GM08714 (cell line): Measurements from ENCODE around the gene OSBPL3.
A peak's percentile ranks its signal among the peaks of the same experiment; 100 is the strongest.

Experiments
- H3K4me3 ChIP-seq: fragments of 200-500 bp; sonication (Bioruptor generic); 2 replicates; pipeline ENCODE4 v1.5.1; 2014; ENCODE audit warnings: mild to moderate bottlenecking, low read length, inconsistent platforms
- ZNF274 ChIP-seq: IDR thresholded peaks from 2 replicates; pipeline ENCODE4 v1.6.1; 2012; ENCODE audit warnings: mild to moderate bottlenecking, low read depth, low read length

Gene OSBPL3

DNA sequence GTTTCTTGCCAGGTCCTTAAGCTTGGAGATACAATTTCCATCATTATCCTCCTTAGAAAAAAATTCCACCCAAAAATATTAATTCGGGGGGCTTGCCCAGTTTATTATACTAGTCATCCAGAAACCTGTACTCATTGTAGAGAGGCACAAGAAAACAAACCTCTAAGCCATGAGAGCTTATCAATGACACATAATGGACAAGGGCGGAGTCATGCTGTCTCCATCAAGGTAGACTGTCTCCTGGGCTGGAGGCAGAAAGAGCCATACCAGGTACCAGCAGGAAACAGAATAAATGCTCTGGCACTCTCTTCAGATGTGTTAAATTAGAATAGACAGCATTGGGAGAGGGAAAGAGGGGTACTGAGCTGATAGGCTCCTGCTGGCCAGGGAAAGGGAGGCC is 153.0 kb downstream of the OSBPL3 start:
- TF ChIP-seq ZNF274 = no peak
- no peak overlapping the region for H3K4me3 ChIP-seq

DNA sequence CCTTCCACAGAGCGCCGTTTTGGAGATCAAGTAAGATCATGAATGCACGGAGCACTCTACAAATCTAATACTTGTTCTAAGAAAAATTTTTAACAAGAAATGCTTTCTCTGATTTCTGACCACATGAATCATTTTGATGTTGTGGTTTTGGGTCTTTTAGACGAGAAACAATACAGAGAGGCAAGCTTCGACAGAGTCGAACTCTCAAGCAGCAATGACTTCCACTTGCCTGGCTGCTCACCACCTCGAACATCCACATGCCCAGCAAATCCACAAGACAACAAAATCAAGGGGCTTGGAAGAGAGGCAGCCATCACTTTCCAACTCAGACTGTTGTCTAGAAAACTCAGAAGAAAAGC is 153.3 kb downstream of the OSBPL3 start:
- no peak for TF ChIP-seq ZNF274
- no peak overlapping the region for H3K4me3 ChIP-seq

DNA sequence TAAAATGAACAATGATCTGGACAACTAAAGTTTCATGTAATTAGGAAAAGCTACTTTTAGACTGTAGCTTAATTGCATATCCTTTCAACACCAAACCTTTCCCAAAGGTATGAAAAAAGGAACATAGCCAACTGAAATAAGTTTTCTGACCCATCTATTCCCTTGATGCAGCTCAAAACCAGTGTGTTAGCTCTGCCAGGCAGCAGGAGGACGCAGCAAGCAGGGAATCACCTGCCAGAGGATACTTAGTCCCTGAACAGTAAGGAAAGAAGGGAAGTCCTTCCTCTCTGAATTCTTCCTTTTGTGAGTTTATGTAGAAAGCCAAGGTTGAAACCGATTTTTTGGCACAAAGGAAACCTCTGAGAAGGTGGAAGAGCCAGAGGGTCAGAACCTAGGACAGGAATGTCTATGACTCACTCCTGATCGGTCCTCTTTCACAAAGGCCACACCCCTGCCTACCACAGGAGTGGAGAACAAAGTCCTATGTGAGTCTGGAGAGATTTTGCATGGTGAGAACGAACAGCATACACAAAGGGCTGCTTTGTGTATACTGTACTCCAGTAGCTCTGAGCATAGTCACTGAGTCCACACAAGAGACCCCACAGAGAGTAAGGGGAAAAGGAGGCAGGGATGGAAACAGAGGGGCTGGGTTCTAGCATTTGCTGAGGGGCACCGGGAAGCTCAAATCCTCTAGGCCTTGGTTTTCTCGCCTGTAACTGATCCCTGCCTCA is 153.9 kb downstream of the OSBPL3 start:
- no peak overlapping the region for H3K4me3 ChIP-seq
- no peak for TF ChIP-seq ZNF274

DNA sequence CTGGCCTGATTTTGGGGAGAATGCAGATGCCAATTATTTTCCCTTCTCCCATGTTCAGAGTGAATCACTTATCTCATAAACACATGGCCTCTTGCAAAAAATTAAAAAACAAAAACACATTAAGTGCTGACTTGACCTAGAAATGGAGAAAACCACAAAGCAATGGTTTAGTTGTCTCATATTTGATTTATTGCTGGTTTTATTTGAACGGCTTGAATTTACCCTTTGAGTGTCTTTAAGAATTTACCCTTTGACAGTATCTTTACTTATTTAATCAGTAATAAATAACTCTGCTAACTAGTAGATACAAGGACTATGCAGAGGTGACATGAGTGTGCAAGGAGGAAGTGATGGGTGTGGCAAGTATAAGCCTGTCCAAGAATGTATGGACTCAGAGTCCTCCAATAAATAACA is 154.6 kb downstream of the OSBPL3 start:
- TF ChIP-seq ZNF274 = no peak
- no peak overlapping the region for H3K4me3 ChIP-seq

GRCh38 chr7:24824896-24825295 is 155.1 kb downstream of the OSBPL3 start:
- no peak overlapping the region for H3K4me3 ChIP-seq
- no peak for TF ChIP-seq ZNF274

DNA sequence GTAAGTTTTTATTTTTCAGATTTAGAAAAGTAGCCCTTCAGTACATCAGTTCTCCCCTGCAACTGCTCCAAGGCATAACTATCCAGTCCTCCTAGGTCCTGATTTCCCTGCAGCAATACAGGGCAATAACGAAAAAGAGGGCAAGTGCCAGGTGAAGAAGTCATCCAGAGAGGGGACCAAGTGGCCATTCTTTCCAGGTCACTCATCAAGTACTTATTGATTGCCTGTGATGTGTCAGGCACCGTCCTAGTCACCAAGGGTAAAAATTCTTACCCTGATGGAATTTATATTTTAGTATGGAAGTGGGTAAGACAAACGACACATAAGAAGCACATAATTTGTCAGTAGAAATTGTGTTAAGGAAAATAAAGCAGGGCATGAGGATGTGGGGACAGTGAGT is 155.6 kb downstream of the OSBPL3 start:
- no peak for TF ChIP-seq ZNF274
- no peak overlapping the region for H3K4me3 ChIP-seq

DNA sequence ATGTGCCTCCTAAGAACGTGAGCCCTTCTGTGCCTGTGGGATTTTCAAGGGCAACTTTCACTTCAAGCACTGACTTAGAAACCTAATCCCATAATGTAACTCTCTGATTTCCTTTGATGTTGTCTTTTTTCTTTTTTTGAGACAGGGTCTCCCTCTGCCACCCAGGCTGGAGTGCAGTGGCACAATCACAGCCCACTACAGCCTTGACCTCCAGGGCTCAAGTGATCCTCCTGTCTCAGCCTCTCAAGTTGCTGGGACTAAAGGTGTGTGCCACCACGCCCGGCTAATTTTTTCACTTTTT is 158.3 kb downstream of the OSBPL3 start:
- no peak for TF ChIP-seq ZNF274
- H3K4me3 ChIP-seq = no peak overlapping the region; the same call in 1 of the 2 replicates

GRCh38 chr7:24821045-24821753 is 158.8 kb downstream of the OSBPL3 start:
- H3K4me3 ChIP-seq = peak overlapping the region; percentile 29; the same call in 1 of the 2 replicates

DNA sequence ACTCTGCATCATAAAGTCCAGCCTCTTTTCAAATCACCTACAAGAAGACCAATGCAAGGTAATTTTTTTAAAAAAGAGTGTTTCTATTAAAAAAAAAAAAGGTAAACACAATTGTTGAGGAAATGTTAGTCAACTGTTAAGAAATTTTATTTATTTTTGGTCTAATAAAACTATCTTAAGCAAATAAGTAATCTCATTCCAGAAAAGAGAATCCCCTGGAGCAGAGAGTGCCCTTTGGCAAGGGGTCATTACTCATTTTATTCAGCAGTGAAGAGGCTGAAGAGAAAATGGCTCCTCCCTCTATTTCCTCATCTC is 159.3 kb downstream of the OSBPL3 start:
- peak overlapping the region; percentile 29; the same call in 1 of the 2 replicates for H3K4me3 ChIP-seq
- TF ChIP-seq ZNF274 = no peak

More at GRCh38 chr7:24821045-24821753, 158.8 kb downstream of the OSBPL3 start:
- TF ChIP-seq ZNF274 = no peak

DNA sequence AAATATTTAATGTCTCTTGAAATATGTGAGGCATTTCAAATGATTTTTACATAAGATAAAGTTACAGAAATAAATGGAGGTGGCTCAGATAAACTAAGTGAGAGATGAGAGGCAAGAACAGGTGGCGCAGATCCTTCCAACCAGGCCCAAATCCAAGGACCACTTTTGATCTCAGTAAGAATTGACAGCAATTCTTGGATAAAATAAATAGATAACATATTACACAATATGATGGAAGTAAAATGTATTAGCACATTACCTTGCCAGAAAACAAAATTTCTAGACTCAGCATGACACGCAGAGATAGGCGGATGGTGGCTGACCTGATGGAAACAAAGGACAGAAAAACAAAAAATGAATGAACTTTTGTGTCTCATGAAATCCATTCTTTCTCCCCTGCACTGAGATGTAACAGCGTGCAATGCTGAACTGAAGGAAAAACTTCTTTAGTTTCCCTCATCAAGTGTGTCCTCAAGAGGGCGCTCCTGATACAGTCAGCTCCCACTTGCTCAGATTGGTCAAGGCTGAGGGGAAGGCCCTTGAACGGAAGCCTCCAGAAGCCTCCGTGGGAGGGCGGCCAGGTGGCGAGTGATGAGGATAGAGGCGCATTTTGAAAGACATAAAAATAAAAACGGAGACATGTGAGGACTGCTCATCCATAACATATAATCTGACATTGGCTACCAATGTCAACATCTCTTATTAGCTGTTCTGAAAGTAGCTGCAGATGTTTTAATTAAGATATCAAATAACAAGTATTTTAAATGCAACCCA is 159.9 kb downstream of the OSBPL3 start:
- H3K4me3 ChIP-seq = no peak overlapping the region
- TF ChIP-seq ZNF274 = no peak

DNA sequence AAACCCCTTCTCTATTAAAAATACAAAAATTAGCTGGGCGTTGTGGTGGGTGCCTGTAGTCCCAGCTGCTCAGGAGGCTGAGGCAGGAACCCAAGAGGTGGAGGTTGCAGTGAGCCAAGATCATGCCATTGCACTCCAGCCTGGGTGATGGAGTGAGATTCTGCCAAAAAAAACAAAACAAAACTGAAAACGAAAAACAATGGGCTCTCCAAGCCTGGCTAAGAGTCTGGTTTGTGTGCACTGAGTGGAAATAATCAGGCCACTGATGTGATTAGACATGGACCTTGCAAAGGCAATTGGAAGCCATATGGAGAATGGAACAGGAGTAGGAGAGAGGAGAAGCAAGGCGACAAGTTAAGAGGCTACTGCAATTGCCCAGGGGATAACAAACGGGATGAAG is 162.6 kb downstream of the OSBPL3 start:
- no peak overlapping the region for H3K4me3 ChIP-seq
- TF ChIP-seq ZNF274 = no peak

- TF ChIP-seq ZNF274 = no peak
- no peak overlapping the region for H3K4me3 ChIP-seq
These were observed 163.1 kb downstream of the OSBPL3 start for GRCh38 chr7:24816868-24817267.

- H3K4me3 ChIP-seq = no peak overlapping the region
- no peak for TF ChIP-seq ZNF274
These were observed 167.6 kb downstream of the OSBPL3 start for GRCh38 chr7:24812305-24812945.

GRCh38 chr7:24808518-24808917 is 171.5 kb downstream of the OSBPL3 start:
- no peak for TF ChIP-seq ZNF274

More at GRCh38 chr7:24808518-24808917, 171.5 kb downstream of the OSBPL3 start:
- H3K4me3 ChIP-seq = no peak overlapping the region
